ENCODE data around the gene ICAM3.

ICAM3 gene

DNA sequence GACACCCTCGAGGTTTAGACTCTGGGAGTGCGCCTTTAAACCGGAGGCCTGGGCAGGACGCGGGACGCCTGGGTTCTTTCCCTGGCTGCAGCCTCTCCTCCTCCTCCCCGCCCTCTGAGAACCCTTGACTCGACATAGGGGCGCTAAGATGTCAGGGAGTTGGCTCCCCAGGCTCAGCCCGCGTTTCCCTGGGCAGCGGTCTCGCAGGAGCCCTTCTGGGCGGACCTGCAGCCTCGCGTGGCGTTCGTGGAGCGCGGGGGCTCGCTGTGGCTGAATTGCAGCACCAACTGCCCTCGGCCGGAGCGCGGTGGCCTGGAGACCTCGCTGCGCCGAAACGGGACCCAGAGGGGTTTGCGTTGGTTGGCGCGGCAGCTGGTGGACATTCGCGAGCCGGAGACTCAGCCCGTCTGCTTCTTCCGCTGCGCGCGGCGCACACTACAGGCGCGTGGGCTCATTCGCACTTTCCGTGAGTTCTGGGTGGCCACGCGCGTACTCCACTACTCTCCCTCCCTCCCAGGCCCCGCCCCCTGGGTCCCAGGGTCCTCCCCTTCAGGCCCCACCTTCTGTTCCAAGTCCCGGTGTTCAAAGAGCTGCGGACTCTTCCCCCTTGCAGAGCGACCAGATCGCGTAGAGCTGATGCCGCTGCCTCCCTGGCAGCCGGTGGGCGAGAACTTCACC lies 48.4 kb downstream of the ICAM3 start:
- peak; percentile 34 for DNase-seq (ENCODE audit: low spot score)

DNA sequence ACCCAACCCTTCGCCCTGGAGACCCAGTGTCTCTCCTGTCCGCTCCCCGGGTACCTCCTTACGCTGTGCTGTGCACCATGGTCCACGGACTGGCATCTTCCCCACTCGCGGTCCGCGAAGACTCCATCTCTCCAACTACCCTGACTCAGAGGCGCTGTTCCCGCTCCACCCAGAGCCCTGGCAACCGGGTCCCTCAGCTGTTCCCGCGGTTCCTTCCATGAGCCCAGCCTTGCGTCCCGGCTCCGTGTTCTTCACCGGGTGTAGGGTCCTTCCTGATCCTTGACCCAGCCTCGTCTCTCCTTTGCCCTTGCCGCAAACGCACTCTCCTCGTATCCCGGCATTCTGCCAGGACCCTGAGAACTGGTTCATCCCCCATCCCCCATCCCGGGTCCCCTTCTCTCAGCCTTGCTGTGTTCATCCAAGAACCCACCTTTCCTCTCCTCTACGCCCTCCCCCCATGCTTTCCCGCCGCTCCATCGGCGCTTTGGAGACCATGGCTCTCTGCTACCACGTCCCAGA lies 49.0 kb downstream of the ICAM3 start:
- no peak for DNase-seq (ENCODE audit: low spot score)

GRCh38 chr19:10289836-10290356 lies 49.5 kb downstream of the ICAM3 start, which contains the start of gene ICAM5:
ICAM5 (plus strand) TSS chr19:10289952; CDS start chr19:10290044, 92 bp downstream.
- no peak for DNase-seq (ENCODE audit: low spot score)

- DNase-seq (ENCODE audit: low spot score), result peak; percentile 39
Observed at GRCh38 chr19:10289167-10289835, 50.1 kb downstream of the ICAM3 start.

DNA sequence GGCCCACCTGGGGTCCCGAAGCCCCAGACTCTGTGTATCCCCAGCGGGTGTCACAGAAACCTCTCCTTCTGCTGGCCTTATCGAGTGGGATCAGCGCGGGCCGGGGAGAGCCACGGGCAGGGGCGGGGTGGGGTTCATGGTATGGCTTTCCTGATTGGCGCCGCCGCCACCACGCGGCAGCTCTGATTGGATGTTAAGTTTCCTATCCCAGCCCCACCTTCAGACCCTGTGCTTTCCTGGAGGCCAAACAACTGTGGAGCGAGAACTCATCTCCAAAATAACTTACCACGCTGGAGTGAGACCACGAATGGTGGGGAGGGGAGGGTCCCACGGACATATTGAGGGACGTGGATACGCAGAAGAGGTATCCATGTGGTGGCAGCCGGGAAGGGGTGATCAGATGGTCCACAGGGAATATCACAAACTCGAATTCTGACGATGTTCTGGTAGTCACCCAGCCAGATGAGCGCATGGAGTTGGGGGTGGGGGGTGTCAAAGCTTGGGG lies 50.7 kb downstream of the ICAM3 start:
- DNase-seq (ENCODE audit: low spot score), result peak; percentile 48

- DNase-seq (ENCODE audit: low spot score), result peak; percentile 44
Observed at GRCh38 chr19:10286803-10287737, 52.4 kb downstream of the ICAM3 start, which contains the start of gene ICAM4. ICAM4 (plus strand) TSS chr19:10286955; CDS start chr19:10287013, 58 bp downstream.

- no peak for DNase-seq (ENCODE audit: low spot score)
Observed at GRCh38 chr19:10285393-10285792, 54.0 kb downstream of the ICAM3 start.

GRCh38 chr19:10284960-10285278 lies 54.5 kb downstream of the ICAM3 start:
- no peak for DNase-seq (ENCODE audit: low spot score)

DNA sequence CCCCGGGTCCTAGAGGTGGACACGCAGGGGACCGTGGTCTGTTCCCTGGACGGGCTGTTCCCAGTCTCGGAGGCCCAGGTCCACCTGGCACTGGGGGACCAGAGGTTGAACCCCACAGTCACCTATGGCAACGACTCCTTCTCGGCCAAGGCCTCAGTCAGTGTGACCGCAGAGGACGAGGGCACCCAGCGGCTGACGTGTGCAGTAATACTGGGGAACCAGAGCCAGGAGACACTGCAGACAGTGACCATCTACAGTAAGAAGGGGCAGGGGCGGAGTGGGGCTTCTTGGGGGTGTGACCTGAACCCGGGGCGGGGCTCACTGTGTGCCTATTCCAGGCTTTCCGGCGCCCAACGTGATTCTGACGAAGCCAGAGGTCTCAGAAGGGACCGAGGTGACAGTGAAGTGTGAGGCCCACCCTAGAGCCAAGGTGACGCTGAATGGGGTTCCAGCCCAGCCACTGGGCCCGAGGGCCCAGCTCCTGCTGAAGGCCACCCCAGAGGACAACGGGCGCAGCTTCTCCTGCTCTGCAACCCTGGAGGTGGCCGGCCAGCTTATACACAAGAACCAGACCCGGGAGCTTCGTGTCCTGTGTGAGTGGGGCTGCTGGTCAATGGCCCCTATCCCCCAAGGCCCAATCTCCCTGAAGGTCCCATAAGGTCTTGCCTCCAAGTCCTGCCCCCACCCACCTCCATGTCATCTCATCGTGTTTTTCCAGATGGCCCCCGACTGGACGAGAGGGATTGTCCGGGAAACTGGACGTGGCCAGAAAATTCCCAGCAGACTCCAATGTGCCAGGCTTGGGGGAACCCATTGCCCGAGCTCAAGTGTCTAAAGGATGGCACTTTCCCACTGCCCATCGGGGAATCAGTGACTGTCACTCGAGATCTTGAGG lies 55.1 kb downstream of the ICAM3 start:
- no peak for DNase-seq (ENCODE audit: low spot score)
